ENCODE results near the gene PFN3. TPM values are rescaled to one million over a fixed set of nuclear protein-coding genes. Genes with fewer than 3 reads are reported as not detected.
A peak's percentile ranks its signal among the peaks of the same experiment; 100 is the strongest.

Gene PFN3
- total and polyA plus RNA-seq, 7 donors: not detected

DNA sequence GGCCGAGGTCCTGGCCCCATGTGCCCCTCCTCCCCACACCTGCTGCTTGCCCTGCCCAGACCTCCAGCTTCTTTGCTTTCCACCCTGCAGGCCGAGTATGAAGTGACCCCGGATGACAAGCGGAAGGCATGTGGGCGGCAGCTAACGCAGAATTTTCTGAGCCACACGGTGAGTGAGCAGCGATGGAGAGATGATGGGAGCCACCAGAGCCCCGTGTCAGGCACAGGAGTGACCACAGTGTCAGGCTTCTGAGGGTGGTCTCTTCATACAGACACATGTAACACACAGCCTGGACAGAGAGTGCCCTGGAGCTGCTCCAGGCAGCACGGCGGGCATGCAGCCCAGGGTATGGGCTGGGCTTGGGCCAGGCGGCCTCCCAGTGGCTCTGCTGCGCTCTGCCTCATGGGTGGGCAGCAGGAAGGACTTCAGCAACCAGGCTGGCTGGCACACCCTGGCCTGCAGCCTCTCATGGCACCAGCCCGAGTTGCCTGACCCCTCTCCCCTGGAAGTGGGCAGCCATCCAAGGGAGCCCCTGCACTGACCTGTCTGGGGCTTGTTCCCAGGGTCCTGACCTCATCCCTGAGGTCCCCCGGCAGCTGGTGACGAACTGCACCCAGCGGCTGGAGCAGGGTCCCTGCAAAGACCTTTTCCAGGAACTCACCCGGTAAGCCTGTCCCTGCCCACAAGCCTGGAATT, 31.8 kb upstream of the PFN3 start:
- H3K9me3 ChIP-seq: no peaks in the 10 kb centered on the region
- 72 to 87% methylated on average over 18 of the region's 18 CpGs for WGBS, 2 donors
- H3K4me1 ChIP-seq: peaks cover 0 to 35% (median 29%) of the 10 kb centered on the region in 4 donors
- peak; percentile 71 for DNase-seq
- H3K36me3 ChIP-seq: peaks cover 25 to 69% (median 54%) of the 10 kb centered on the region in 4 donors
- peak overlapping the region; percentile 2 to 47 (median 22) for H3K27ac ChIP-seq
- TF ChIP-seq EP300 (IDR thresholded peaks at IDR 0.05) (no peak), POLR2A (IDR thresholded peaks at IDR 0.05) (no peak), CTCF (IDR thresholded peaks at IDR 0.05) (no peak), POLR2AphosphoS5 (IDR thresholded peaks at IDR 0.05) (peak in 1 of 4 donors; percentile 4)
- H3K4me3 ChIP-seq: no peak overlapping the region
- H3K27me3 ChIP-seq: no peaks in the 10 kb centered on the region
- intact Hi-C loops (cut with DNase I): no loop called here

GRCh38 chr5:177431317-177432142, 31.1 kb upstream of the PFN3 start:
- intact Hi-C loops (cut with DNase I): no loop called here
- TF ChIP-seq POLR2AphosphoS5 (IDR thresholded peaks at IDR 0.05) (peak in 1 of 4 donors; percentile 10), EP300 (IDR thresholded peaks at IDR 0.05) (no peak)
- DNase-seq: peak; percentile 66
- Histone ChIP-seq H3K27me3 (no peaks in the 10 kb centered on the region), H3K4me1 (peaks cover 0 to 38% (median 34%) of the 10 kb centered on the region in 4 donors), H3K4me3 (no peak overlapping the region), H3K27ac (peak overlapping the region; percentile 2 to 47 (median 22)), H3K36me3 (peaks cover 25 to 62% (median 49%) of the 10 kb centered on the region in 4 donors), H3K9me3 (no peaks in the 10 kb centered on the region)
- 49 to 80% methylated on average over 29 of the region's 29 CpGs for WGBS, 2 donors

GRCh38 chr5:177430972-177431316, 30.5 kb upstream of the PFN3 start:
- Histone ChIP-seq H3K9me3 (no peaks in the 10 kb centered on the region), H3K27ac (no peak overlapping the region), H3K4me1 (peaks cover 0 to 38% (median 34%) of the 10 kb centered on the region in 4 donors), H3K4me3 (no peak overlapping the region), H3K27me3 (no peaks in the 10 kb centered on the region), H3K36me3 (peaks cover 25 to 56% (median 44%) of the 10 kb centered on the region in 4 donors)
- TF ChIP-seq EP300 (IDR thresholded peaks at IDR 0.05): no peak
- TF ChIP-seq CTCF (IDR thresholded peaks at IDR 0.05): no peak
- TF ChIP-seq POLR2AphosphoS5 (IDR thresholded peaks at IDR 0.05): no peak
- no peak for TF ChIP-seq POLR2A (IDR thresholded peaks at IDR 0.05)
- no peak for DNase-seq
- 61 to 85% methylated on average over 7 of the region's 7 CpGs for WGBS, 2 donors
- intact Hi-C loops (cut with DNase I): no loop called here

DNA sequence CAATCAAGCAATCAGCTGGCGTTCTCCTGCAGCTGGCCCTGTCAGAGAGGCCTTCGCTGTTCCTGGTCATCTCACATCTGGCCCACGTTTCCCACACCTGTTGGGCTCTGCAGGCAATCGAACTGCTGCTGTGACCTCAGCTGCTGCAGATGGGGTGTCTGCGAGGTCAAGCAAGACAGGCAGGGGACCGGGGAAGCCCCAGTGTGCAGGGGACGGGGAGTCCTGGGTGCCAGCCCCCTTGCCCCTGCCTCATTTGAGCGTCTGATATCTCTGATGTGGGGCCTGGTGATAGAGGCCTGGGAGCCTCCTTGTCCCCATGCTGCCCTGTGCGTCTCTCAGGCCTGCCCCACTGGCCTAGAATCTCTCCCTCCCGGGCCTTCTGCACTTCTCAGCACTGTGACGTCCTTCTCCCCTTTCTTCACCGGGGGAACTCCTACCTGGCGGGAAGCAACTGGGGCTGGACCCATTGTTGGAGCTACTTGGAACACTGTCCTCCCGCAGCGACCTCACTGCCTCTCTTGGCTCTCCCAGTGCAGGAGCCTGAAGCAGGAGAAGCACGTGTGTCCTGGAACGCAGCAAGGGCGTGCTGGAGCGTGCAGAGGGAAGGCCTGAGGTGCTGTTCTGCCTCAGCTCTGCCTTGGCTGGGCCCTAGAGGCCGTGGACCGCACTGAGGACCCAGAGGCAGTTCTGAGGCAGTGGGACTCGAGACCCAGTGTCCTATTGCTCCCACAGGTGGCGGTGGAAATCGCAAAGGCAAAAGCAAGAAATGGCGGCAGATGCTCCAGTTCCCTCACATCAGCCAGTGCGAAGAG, 29.9 kb upstream of the PFN3 start:
- H3K36me3 ChIP-seq: peaks cover 23 to 50% (median 38%) of the 10 kb centered on the region in 4 donors
- no peaks in the 10 kb centered on the region for H3K9me3 ChIP-seq
- no peaks in the 10 kb centered on the region for H3K27me3 ChIP-seq
- H3K4me3 ChIP-seq: no peak overlapping the region
- no peak for TF ChIP-seq EP300 (IDR thresholded peaks at IDR 0.05)
- no peak for TF ChIP-seq POLR2A (IDR thresholded peaks at IDR 0.05)
- no peak for TF ChIP-seq POLR2AphosphoS5 (IDR thresholded peaks at IDR 0.05)
- no peak for TF ChIP-seq CTCF (IDR thresholded peaks at IDR 0.05)
- intact Hi-C loops (cut with DNase I): no loop called here
- H3K4me1 ChIP-seq: peaks cover 0 to 43% (median 39%) of the 10 kb centered on the region in 4 donors
- 76 to 90% methylated on average over 26 of the region's 26 CpGs for WGBS, 2 donors
- H3K27ac ChIP-seq: no peak overlapping the region
- no peak for DNase-seq

All from sigmoid colon (tissue), 7 donors.